ENCODE results near the gene DLG2. TPM values are rescaled to one million over a fixed set of nuclear protein-coding genes. Genes with fewer than 3 reads are reported as not detected.

Gene DLG2
- total RNA-seq, 1 donor from 2014 or later = 2.4 TPM

GRCh38 chr11:84886344-84886743 lies 740.8 kb downstream of the DLG2 start:
- Mint-ChIP-seq H3K4me3 (ENCODE audit: low read depth) (no peak overlapping the region), H3K4me1 (ENCODE audit: low read depth) (peaks cover 7% of the 10 kb centered on the region), H3K27me3 (no peaks in the 10 kb centered on the region), H3K36me3 (ENCODE audit: insufficient read depth) (no peaks in the 10 kb centered on the region), H3K27ac (no peak overlapping the region), H3K9me3 (ENCODE audit: low read depth) (no peaks in the 10 kb centered on the region)
- TF ChIP-seq CTCF (IDR thresholded peaks at IDR 0.05; ENCODE audit: unreplicated experiment) = no peak
- no peak for DNase-seq (ENCODE audit: low spot score, unreplicated experiment)

GRCh38 chr11:84884836-84885235 lies 742.3 kb downstream of the DLG2 start:
- Mint-ChIP-seq H3K9me3 (ENCODE audit: low read depth) (no peaks in the 10 kb centered on the region), H3K36me3 (ENCODE audit: insufficient read depth) (no peaks in the 10 kb centered on the region), H3K27me3 (no peaks in the 10 kb centered on the region), H3K27ac (no peak overlapping the region), H3K4me3 (ENCODE audit: low read depth) (no peak overlapping the region), H3K4me1 (ENCODE audit: low read depth) (peaks cover 7% of the 10 kb centered on the region)
- DNase-seq (ENCODE audit: low spot score, unreplicated experiment) = no peak
- TF ChIP-seq CTCF (IDR thresholded peaks at IDR 0.05; ENCODE audit: unreplicated experiment) = no peak

GRCh38 chr11:84882056-84882455 lies 745.1 kb downstream of the DLG2 start:
- H3K27me3 Mint-ChIP-seq = no peaks in the 10 kb centered on the region
- H3K27ac Mint-ChIP-seq = peak overlapping the region; percentile 79
- TF ChIP-seq CTCF (IDR thresholded peaks at IDR 0.05; ENCODE audit: unreplicated experiment) = no peak
- H3K4me3 Mint-ChIP-seq (ENCODE audit: low read depth) = no peak overlapping the region
- peaks cover 7% of the 10 kb centered on the region for H3K4me1 Mint-ChIP-seq (ENCODE audit: low read depth)
- no peaks in the 10 kb centered on the region for H3K36me3 Mint-ChIP-seq (ENCODE audit: insufficient read depth)
- no peak for DNase-seq (ENCODE audit: low spot score, unreplicated experiment)
- H3K9me3 Mint-ChIP-seq (ENCODE audit: low read depth) = peaks cover under 1% of the 10 kb centered on the region

GRCh38 chr11:84871116-84871515 lies 756.0 kb downstream of the DLG2 start:
- DNase-seq (ENCODE audit: low spot score, unreplicated experiment) = no peak
- Mint-ChIP-seq H3K27me3 (no peaks in the 10 kb centered on the region), H3K4me3 (ENCODE audit: low read depth) (no peak overlapping the region), H3K27ac (no peak overlapping the region), H3K36me3 (ENCODE audit: insufficient read depth) (no peaks in the 10 kb centered on the region), H3K9me3 (ENCODE audit: low read depth) (peaks cover 3% of the 10 kb centered on the region), H3K4me1 (ENCODE audit: low read depth) (peaks cover 5% of the 10 kb centered on the region)
- no peak for TF ChIP-seq CTCF (IDR thresholded peaks at IDR 0.05; ENCODE audit: unreplicated experiment)

GRCh38 chr11:84870486-84870885 lies 756.7 kb downstream of the DLG2 start:
- H3K27me3 Mint-ChIP-seq = no peaks in the 10 kb centered on the region
- no peak for TF ChIP-seq CTCF (IDR thresholded peaks at IDR 0.05; ENCODE audit: unreplicated experiment)

More at GRCh38 chr11:84870486-84870885, 756.7 kb downstream of the DLG2 start:
- Mint-ChIP-seq H3K9me3 (ENCODE audit: low read depth) (no peaks in the 10 kb centered on the region), H3K36me3 (ENCODE audit: insufficient read depth) (no peaks in the 10 kb centered on the region), H3K27ac (no peak overlapping the region), H3K4me1 (ENCODE audit: low read depth) (peaks cover 8% of the 10 kb centered on the region), H3K4me3 (ENCODE audit: low read depth) (no peak overlapping the region)
- DNase-seq (ENCODE audit: low spot score, unreplicated experiment) = no peak
